ENCODE measurements around the gene DIAPH2. TPM values are rescaled to one million over a fixed set of nuclear protein-coding genes. Genes with fewer than 3 reads are reported as not detected.

DIAPH2 gene
- total RNA-seq, 1 experiment from 2014 or later, result 15.9 TPM

DNA sequence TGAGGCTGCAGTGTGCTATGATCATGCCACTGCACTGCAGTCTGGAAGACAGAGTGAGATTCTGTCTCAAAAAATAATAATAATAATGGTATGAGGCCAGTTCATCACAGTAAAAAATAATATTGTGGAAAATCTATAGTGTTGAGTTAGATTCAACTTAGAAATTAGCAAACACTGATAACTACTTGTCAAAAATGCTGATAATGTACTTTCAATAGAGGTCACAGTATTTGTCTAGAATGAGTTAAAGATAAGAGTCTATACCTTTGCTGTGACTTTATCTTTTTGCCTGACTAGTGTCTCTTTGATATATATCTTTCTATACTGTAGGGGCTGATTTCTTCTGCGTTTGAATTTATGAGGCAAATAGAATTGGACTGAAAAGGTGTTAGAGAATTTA lies 629.7 kb downstream of the DIAPH2 start:
- H3K9me3 Mint-ChIP-seq, result no peaks in the 10 kb centered on the region
- H3K36me3 Mint-ChIP-seq, result peaks cover 6% of the 10 kb centered on the region
- ChIA-PET CTCF (no interaction called here), POLR2A (no interaction called here)
- H3K4me3 Mint-ChIP-seq, result no peak overlapping the region
- no peaks in the 10 kb centered on the region for H3K27me3 Mint-ChIP-seq (ENCODE audit: low read depth)
- peak overlapping the region; percentile 24; the same call in 1 of the 2 replicates for H3K27ac Mint-ChIP-seq
- TF ChIP-seq ZNF423 (CRISPR knock-in tag; IDR thresholded peaks at IDR 0.05) (no peak), RELA (CRISPR knock-in tag; IDR thresholded peaks at IDR 0.05; ENCODE audit: borderline replicate concordance) (no peak), ZNF671 (CRISPR knock-in tag; IDR thresholded peaks at IDR 0.05) (no peak), ATF1 (CRISPR knock-in tag; IDR thresholded peaks at IDR 0.05) (no peak), MXD4 (CRISPR knock-in tag; IDR thresholded peaks at IDR 0.05; ENCODE audit: borderline replicate concordance) (no peak), NFYB (CRISPR knock-in tag; conservative IDR thresholded peaks at IDR 0.05; ENCODE audit: low read depth) (no peak), ETV6 (CRISPR knock-in tag; IDR thresholded peaks at IDR 0.05) (no peak), SP1 (CRISPR knock-in tag; conservative IDR thresholded peaks at IDR 0.05) (no peak)
- TF ChIP-seq, protein P1, sequence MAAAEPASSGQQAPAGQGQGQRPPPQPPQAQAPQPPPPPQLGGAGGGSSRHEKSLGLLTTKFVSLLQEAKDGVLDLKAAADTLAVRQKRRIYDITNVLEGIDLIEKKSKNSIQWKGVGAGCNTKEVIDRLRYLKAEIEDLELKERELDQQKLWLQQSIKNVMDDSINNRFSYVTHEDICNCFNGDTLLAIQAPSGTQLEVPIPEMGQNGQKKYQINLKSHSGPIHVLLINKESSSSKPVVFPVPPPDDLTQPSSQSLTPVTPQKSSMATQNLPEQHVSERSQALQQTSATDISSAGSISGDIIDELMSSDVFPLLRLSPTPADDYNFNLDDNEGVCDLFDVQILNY (CRISPR knock-in tag; IDR thresholded peaks at IDR 0.05), result no peak
- TF ChIP-seq, protein P2, sequence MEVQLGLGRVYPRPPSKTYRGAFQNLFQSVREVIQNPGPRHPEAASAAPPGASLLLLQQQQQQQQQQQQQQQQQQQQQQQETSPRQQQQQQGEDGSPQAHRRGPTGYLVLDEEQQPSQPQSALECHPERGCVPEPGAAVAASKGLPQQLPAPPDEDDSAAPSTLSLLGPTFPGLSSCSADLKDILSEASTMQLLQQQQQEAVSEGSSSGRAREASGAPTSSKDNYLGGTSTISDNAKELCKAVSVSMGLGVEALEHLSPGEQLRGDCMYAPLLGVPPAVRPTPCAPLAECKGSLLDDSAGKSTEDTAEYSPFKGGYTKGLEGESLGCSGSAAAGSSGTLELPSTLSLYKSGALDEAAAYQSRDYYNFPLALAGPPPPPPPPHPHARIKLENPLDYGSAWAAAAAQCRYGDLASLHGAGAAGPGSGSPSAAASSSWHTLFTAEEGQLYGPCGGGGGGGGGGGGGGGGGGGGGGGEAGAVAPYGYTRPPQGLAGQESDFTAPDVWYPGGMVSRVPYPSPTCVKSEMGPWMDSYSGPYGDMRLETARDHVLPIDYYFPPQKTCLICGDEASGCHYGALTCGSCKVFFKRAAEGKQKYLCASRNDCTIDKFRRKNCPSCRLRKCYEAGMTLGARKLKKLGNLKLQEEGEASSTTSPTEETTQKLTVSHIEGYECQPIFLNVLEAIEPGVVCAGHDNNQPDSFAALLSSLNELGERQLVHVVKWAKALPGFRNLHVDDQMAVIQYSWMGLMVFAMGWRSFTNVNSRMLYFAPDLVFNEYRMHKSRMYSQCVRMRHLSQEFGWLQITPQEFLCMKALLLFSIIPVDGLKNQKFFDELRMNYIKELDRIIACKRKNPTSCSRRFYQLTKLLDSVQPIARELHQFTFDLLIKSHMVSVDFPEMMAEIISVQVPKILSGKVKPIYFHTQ (CRISPR knock-in tag; IDR thresholded peaks at IDR 0.05), result no peak
- TF ChIP-seq, protein P3, sequence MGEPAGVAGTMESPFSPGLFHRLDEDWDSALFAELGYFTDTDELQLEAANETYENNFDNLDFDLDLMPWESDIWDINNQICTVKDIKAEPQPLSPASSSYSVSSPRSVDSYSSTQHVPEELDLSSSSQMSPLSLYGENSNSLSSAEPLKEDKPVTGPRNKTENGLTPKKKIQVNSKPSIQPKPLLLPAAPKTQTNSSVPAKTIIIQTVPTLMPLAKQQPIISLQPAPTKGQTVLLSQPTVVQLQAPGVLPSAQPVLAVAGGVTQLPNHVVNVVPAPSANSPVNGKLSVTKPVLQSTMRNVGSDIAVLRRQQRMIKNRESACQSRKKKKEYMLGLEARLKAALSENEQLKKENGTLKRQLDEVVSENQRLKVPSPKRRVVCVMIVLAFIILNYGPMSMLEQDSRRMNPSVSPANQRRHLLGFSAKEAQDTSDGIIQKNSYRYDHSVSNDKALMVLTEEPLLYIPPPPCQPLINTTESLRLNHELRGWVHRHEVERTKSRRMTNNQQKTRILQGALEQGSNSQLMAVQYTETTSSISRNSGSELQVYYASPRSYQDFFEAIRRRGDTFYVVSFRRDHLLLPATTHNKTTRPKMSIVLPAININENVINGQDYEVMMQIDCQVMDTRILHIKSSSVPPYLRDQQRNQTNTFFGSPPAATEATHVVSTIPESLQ (CRISPR knock-in tag; IDR thresholded peaks at IDR 0.05), result no peak
- TF ChIP-seq, protein P4, sequence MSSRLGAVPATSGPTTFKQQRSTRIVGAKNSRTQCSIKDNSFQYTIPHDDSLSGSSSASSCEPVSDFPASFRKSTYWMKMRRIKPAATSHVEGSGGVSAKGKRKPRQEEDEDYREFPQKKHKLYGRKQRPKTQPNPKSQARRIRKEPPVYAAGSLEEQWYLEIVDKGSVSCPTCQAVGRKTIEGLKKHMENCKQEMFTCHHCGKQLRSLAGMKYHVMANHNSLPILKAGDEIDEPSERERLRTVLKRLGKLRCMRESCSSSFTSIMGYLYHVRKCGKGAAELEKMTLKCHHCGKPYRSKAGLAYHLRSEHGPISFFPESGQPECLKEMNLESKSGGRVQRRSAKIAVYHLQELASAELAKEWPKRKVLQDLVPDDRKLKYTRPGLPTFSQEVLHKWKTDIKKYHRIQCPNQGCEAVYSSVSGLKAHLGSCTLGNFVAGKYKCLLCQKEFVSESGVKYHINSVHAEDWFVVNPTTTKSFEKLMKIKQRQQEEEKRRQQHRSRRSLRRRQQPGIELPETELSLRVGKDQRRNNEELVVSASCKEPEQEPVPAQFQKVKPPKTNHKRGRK (CRISPR knock-in tag; IDR thresholded peaks at IDR 0.05; ENCODE audit: borderline replicate concordance), result no peak
- TF ChIP-seq, protein P5, sequence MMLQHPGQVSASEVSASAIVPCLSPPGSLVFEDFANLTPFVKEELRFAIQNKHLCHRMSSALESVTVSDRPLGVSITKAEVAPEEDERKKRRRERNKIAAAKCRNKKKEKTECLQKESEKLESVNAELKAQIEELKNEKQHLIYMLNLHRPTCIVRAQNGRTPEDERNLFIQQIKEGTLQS (CRISPR knock-in tag; conservative IDR thresholded peaks at IDR 0.05), result no peak
- TF ChIP-seq, protein P6, sequence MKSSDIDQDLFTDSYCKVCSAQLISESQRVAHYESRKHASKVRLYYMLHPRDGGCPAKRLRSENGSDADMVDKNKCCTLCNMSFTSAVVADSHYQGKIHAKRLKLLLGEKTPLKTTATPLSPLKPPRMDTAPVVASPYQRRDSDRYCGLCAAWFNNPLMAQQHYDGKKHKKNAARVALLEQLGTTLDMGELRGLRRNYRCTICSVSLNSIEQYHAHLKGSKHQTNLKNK (CRISPR knock-in tag; IDR thresholded peaks at IDR 0.05), result no peak
- TF ChIP-seq, protein P7, sequence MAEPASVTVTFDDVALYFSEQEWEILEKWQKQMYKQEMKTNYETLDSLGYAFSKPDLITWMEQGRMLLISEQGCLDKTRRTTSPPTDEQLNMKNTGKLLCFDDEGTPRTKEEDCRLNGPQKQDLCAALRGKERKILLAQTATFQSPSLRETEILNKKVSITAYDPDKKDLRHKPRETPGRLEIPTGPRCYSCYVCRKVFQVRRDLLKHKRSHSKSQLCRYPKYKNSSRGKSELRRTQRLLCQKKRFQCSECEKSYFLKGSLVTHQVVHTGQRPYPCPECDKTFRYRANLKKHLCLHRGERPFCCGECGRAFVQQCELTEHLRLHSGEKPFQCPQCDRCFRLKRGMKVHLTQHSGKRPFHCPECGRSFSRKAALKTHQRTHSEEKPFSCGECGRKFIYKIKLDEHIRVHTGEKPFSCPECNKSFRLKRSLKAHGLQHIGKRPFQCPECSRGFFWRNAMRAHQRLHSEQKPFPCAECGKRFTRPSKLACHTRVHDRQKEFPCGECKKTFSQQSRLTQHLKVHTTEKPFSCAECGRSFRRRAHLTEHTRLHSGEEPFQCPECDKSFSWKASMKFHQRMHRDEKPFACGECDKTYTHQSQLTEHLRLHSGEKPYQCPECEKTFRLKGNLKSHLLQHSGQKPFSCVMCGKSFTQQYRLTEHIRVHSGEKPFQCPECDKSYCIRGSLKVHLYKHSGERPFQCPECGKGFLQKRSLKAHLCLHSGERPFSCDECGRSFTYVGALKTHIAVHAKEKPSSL (CRISPR knock-in tag; conservative IDR thresholded peaks at IDR 0.05), result no peak
- TF ChIP-seq, protein P8, sequence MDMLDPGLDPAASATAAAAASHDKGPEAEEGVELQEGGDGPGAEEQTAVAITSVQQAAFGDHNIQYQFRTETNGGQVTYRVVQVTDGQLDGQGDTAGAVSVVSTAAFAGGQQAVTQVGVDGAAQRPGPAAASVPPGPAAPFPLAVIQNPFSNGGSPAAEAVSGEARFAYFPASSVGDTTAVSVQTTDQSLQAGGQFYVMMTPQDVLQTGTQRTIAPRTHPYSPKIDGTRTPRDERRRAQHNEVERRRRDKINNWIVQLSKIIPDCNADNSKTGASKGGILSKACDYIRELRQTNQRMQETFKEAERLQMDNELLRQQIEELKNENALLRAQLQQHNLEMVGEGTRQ (CRISPR knock-in tag; IDR thresholded peaks at IDR 0.05), result no peak
- TF ChIP-seq, protein P9, sequence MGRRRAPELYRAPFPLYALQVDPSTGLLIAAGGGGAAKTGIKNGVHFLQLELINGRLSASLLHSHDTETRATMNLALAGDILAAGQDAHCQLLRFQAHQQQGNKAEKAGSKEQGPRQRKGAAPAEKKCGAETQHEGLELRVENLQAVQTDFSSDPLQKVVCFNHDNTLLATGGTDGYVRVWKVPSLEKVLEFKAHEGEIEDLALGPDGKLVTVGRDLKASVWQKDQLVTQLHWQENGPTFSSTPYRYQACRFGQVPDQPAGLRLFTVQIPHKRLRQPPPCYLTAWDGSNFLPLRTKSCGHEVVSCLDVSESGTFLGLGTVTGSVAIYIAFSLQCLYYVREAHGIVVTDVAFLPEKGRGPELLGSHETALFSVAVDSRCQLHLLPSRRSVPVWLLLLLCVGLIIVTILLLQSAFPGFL (CRISPR knock-in tag; IDR thresholded peaks at IDR 0.05; ENCODE audit: borderline replicate concordance), result no peak
- TF ChIP-seq, protein P10, sequence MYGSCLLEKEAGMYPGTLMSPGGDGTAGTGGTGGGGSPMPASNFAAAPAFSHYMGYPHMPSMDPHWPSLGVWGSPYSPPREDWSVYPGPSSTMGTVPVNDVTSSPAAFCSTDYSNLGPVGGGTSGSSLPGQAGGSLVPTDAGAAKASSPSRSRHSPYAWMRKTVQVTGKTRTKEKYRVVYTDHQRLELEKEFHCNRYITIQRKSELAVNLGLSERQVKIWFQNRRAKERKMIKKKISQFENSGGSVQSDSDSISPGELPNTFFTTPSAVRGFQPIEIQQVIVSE (CRISPR knock-in tag; IDR thresholded peaks at IDR 0.05; ENCODE audit: borderline replicate concordance), result no peak
- H3K4me1 Mint-ChIP-seq, result peaks cover 30% of the 10 kb centered on the region
- DNase-seq (ENCODE audit: low spot score) (no peak), ATAC-seq (no peak)
